Measurements from ENCODE around the gene GRIP2. TPM values are rescaled to one million over a fixed set of nuclear protein-coding genes. Genes with fewer than 3 reads are reported as not detected.

GRIP2 gene
- total RNA-seq, 4 donors from 2014 or later, result 0.80 to 12.4 (median 1.4) TPM; not detected in 1

- H3K27ac ChIP-seq, result no peak overlapping the region
- no peak overlapping the region for H3K4me3 ChIP-seq
- H3K4me1 ChIP-seq, result no peaks in the 10 kb centered on the region
- no peaks in the 10 kb centered on the region for H3K27me3 ChIP-seq
- no peak for DNase-seq
- TF ChIP-seq CTCF (IDR thresholded peaks at IDR 0.05) (no peak), POLR2A (IDR thresholded peaks at IDR 0.05) (no peak)
- H3K36me3 ChIP-seq, result no peaks in the 10 kb centered on the region
- H3K9me3 ChIP-seq, result no peaks in the 10 kb centered on the region
Observed at GRCh38 chr3:14570864-14571263, 30.7 kb upstream of the GRIP2 start.

- Histone ChIP-seq H3K9me3 (no peaks in the 10 kb centered on the region), H3K4me1 (no peaks in the 10 kb centered on the region), H3K36me3 (no peaks in the 10 kb centered on the region), H3K27ac (no peak overlapping the region), H3K4me3 (no peak overlapping the region), H3K27me3 (no peaks in the 10 kb centered on the region)
- TF ChIP-seq POLR2A (IDR thresholded peaks at IDR 0.05), result no peak
- TF ChIP-seq CTCF (IDR thresholded peaks at IDR 0.05), result no peak
- DNase-seq, result no peak
Observed at GRCh38 chr3:14570089-14570488, 29.9 kb upstream of the GRIP2 start.

- DNase-seq, result no peak
- TF ChIP-seq CTCF (IDR thresholded peaks at IDR 0.05) (no peak), POLR2A (IDR thresholded peaks at IDR 0.05) (no peak)
- H3K27me3 ChIP-seq, result no peaks in the 10 kb centered on the region
- no peaks in the 10 kb centered on the region for H3K36me3 ChIP-seq
- no peak overlapping the region for H3K27ac ChIP-seq
- no peaks in the 10 kb centered on the region for H3K4me1 ChIP-seq
- no peak overlapping the region for H3K4me3 ChIP-seq
- H3K9me3 ChIP-seq, result no peaks in the 10 kb centered on the region
Observed at GRCh38 chr3:14569474-14570000, 29.4 kb upstream of the GRIP2 start.

DNA sequence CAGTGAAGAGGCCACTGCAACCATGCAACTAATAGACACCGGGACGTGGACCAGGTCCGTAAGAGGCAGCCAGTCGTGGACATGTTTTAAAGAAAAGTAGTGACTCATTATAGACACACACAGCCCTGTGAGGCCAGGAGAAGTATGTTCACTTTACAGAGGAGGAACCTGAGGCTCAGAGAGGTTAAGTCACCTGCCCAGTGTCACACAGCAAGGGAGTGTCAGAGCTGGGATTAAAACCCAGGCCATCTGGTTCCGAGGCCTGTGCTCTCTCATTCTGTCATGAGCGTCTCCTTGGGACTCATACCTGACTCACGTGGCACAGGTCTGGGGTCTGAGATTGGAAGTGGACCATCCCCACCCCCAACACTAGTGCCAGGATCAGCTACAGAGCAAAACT lies 28.1 kb upstream of the GRIP2 start:
- H3K36me3 ChIP-seq, result no peaks in the 10 kb centered on the region
- no peak overlapping the region for H3K27ac ChIP-seq
- TF ChIP-seq CTCF (IDR thresholded peaks at IDR 0.05) (no peak), POLR2A (IDR thresholded peaks at IDR 0.05) (no peak)
- no peaks in the 10 kb centered on the region for H3K9me3 ChIP-seq
- peaks cover 0 to 8% (median 0%) of the 10 kb centered on the region in 4 donors for H3K4me1 ChIP-seq
- no peak for DNase-seq
- no peaks in the 10 kb centered on the region for H3K27me3 ChIP-seq
- H3K4me3 ChIP-seq, result no peak overlapping the region

DNA sequence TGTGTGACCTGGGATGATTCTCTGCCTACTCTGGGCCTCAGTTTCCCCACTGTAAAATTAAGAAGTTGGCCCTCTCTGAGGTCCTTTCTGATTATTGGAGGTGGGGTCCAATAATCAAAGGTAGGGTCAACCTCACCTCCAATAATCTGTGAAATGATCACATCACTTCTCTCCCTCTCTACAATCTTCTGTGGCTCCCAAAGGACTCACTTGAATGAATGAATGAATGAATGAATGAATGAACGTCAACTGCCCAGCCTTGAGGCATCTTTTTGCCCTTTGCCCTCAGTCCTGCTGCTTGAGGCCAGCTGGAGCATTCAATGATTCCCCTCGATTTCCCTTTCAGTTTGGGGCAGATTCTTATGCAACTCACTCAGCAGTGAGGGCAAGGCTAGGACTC lies 26.7 kb upstream of the GRIP2 start:
- TF ChIP-seq POLR2A (IDR thresholded peaks at IDR 0.05), result no peak
- no peak for TF ChIP-seq CTCF (IDR thresholded peaks at IDR 0.05)
- no peak for DNase-seq
- peaks cover 0 to 8% (median 0%) of the 10 kb centered on the region in 4 donors for H3K4me1 ChIP-seq
- no peaks in the 10 kb centered on the region for H3K36me3 ChIP-seq
- no peaks in the 10 kb centered on the region for H3K9me3 ChIP-seq
- no peaks in the 10 kb centered on the region for H3K27me3 ChIP-seq
- H3K27ac ChIP-seq, result no peak overlapping the region
- no peak overlapping the region for H3K4me3 ChIP-seq
